ELF-1 (cell line): ENCODE results near the gene F3.
A peak's percentile ranks its signal among the peaks of the same experiment; 100 is the strongest.

ENCODE experiments used
- DNase-seq: peaks from one replicate; pipeline ENCODE4 v3.0.0-alpha.2; 2016; ENCODE audit warnings: low read depth, low spot score

Gene F3

DNA sequence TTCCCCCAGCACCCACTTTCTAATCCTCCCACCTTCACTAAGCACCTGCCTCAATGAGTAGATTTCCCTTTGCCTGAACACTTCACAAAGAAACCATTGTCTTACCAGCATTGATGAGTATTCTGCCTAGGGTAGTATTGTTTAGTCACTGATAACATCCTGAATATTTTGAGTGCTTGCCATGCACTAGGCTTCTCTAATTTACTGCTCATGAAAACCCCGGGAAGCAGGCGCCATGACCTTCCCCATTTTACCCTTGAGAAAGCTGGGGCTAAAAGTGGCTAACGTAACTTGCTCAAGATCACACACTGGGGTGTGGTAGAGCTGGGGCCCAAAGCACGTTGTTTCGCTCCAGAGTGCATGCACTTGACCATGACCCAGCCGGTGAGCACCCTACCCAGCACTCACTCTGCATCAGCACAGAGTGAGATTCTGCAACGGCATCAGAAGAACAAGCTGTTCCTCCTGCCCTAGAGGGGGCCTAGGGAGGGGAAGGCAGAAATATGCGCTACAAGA, 10.6 kb upstream of the F3 start:
- DNase-seq, result no peak

DNA sequence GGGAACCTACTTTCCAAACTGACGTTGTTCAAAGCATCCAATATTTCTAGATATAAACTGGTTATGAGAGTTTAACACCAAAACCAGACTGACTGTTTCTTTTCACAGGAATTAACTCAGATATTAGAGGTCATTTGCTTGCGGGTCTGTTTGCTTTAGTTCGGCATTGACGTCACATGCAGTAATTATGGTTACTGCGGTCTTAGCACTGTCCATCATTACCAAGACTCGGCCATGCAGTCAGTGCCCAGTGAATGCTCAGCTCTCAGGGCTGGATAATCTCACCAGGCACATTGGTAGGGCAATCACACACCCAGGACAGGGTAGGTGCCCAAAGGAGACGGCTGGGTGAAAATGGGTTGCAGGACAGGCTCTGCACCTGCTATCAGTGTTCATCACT, 9.9 kb upstream of the F3 start:
- no peak for DNase-seq

DNA sequence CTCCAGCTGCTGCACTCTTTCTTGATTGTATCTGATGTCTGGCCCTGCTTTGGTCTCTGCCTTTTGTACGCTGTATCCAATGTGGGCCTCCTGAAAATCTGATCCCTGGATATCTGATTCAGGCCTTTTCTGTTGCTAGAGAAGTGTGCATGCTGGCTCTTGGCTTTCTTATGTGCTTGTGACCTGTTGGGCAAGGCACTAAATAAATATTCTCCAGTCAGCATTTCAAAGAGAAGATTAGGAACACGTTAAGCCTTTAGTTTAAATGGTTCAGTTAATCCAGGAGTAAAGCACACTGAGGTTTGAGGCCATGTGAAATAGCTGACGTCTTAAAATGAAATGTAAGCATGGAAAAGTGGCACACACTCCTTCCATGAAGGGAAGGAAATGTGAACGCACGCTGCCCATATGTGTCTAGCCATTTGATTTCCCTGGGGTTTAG, 9.3 kb upstream of the F3 start:
- no peak for DNase-seq

DNA sequence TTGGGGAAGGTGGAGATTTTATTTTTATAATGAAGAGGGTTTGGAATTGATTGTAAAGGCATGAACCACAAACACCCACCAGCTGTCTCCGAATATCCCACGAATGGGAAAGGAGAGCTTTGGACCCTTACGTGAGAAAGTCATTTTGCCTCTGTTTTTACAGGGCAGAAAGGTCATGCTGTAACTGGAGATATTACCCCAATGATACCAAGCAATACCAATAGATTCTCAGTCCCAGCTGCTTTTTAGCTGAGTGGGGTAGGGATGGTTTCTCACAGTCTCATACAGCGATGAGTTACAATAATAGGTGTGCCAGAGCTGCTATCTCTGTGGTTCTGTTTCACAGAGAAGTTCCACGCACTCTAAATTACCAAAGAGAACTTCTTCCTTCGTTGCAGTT, 8.8 kb upstream of the F3 start:
- DNase-seq, result no peak

DNA sequence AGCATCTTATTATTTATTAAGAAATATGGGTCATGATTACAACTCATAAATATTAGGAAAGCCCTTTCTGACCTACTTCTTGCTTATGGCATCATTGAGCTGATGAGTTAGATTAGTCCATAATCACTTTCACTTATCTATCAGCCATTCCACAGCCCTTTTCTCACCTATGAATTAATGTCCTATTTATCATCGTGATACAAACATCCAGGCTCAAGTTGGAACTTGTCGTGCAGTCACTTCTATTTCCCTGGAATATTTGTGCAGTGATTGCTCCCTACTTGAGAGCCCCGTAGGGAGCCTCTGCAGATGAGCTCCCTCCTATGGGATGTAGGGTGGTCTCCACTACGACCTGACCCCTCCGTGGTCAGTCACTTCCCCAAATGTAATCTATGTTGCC, 8.1 kb upstream of the F3 start:
- no peak for DNase-seq

DNA sequence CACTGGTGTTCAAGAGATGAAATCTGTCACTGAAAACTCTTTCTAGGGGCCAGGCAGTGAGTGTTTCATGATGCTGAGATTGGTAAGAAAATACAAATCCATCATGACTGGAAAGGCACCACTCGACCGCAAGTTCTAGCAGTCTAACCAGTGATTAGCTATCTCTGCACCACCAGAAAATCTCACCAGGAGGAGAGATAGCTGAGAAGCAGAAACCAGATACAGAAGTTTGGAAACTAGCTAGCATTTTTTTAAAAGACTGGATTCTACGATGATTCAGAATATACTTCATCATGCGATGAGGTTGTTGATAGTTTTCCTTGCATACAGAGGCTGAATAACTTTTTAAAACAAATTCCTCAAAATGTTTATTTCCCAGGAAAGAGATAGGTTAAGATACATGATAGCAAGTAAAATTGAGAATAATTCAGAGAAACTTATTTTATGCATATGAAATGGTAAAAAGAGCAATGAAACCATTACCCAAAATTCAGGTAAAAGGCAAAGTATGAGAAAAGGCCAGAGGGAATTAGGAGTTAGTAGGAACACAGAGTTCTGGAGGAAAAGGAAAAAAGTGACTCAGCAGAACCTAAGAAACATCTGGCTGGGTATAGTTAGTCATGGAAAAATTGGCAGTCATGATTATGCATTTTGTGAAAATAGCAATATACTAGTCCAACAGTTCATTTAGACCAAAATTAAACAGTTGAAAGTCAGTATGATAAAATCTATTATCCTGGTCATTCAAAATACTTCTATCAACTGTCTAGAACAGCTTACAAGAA, 3.3 kb upstream of the F3 start:
- no peak for DNase-seq

DNA sequence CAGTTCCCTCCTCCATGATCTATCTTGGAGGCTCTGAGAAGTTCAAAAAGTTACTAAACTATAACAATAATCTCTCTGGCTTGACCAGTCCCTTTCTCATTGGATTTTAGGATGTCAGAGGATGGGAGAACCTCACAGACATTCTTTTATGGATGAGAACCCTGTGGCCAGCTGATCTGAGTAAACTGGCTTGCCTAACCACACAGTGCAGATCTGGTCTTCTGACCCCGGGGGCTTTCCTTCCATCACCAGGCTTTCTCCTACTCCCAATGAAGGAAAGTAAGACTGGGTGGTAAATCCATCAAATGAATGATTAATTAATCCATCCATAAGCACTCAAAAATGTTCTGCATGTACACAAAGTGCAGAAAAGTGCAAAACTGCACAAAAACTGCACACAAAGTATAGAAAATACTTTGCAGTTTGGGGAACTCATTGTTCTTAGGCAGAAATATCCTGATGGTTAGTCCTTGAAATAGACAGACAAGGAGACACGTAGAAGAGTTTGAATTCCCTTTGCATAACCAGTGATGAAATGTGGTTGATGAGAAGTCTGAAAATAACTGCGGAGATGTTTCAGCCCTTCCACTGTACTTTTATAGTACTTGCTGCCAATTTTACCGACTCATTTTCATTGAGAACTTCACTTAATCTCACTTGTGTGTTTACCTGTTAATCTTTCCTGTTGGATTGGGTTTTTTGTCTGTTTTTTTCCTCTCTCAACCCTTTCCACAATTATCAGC, 2.5 kb upstream of the F3 start:
- no peak for DNase-seq

DNA sequence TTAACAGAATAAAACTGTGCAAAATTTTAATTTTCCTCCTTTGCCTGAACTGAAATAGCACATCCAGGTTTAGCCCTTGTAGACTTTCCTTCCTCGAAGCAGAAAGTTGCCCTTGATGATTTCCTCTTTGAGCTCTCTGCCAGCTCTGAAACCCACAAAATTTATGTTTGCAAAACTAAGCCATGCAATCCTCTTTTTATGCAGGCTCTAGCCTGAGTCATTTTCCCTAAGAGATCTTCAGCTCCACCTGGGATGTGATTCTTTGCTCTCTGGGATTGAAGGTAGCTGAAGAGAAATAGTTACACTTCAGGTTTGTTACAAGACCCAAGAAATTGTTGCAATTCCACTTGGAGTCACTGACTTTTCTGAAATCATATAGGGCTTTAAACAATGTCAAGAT, 1.4 kb upstream of the F3 start:
- no peak for DNase-seq

DNA sequence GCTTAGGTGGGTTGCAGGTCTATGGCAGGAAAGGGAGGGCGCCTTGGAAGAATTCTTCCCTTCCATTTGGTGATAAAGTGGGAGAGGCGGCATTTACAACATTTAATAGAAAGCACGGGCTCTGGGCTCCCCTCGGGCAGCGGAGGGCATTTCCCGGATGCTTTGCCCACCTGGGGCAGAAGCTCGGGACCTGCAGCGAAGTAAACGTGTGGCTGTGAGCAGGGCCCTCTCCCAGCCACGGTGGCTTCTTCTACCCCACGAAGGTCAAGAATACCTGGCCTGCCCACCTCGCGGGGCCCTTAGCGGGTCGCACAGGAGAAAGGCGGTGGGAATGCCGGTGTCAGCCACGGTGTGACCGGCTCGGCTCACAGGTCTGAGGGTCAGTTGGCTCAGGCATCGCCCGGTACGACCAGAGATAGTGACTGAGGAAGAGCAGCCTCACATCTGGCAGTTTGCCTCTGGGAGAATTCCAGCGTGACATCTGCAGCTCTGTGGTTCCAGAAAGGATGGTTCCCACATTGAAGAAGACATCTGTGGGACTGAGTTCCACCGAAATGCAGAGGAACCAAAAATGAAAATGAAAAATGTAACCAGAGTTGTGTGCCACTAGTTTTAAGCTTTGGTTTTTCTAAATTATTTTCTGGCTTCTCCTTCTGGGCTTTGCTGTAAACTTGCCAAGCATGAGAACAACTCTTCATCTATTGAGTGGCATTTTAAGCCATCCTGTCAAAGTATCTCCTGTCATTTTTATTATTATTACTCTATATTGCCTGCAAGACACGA, 720 bp upstream of the F3 start:
- peak; percentile 63 for DNase-seq

DNA sequence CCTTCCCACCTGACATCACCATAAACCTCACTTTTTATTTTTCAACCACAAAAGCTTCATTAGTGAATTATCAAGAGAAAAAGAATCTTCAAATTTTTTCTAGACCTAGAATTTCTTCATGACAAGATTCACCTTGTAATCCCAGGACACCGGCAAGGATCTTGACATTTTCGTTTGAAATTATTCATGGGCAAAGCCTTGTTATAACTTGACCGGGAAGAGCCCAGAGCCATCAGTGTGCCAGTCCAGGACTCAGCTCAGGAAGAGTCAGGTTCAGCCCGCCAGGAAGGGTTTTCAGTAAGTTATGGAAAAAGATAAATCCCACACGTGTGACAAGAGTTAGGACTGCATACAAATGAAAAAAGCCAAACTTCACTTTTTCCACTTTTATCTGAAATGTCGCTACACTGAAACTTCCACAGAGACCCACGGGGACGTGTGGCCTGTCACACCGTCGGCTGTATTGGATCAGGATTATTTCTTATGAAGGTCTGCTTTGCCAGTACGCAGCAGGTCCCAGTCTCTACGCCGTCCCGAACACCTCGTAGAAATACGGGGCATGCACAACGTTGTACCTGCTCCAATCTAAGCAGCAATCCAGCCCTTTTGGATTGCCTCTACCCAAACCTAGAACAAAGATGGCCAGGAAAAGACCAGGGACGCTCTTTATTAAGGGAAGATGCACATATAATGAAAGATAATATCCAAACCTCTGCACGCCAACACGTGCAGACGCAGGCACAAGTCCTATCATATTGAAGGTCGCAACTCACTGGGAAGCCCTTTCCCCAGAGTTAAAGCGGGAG, 916 bp downstream of the F3 start:
- DNase-seq, result no peak

DNA sequence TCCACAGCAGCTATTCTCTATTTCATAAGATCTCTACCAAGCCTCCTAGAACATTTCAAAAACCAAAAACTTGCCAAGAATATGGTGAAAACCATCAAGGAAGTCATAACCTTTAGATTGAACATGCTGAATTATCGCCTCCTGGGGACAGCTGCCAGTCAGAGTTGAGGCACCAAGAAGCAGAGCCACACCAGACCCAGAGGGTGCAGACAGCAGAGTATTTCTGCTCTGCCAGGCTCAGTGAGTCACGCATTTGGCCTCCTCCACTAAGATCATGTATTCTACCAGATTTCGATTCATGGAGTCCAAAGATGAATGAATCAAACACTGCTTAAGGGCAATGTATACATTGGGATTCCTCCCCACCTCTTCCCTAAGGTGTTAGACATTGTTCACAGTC, 2.1 kb downstream of the F3 start:
- DNase-seq, result no peak

DNA sequence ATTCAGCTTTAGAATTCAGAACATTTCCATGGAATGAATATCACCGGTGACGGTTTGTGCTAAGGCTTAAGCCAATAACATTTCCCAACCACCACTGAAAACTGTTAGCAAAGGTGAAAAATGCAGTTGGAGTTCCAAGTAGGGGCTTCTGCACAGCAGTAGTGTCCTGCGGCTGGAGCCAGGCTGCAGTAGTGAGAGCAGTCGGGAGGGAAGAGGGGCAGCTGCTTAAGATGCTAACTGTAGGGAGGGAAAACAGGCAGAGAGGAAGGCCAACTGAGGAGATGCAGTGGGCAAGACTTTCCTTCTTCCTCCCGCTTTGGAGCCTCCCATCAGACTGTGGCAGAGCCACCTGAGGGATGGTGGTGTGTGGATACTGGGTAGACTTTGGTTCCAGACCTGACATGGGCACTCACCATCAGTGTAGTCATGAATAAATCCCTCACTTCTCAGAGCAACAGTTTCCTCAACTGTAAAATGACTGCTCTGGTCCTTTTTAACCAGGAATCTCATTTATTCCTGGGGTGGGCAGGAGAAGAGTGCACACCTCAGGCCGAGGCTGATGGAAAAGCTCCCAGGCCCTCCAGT, 3.2 kb downstream of the F3 start:
- no peak for DNase-seq

DNA sequence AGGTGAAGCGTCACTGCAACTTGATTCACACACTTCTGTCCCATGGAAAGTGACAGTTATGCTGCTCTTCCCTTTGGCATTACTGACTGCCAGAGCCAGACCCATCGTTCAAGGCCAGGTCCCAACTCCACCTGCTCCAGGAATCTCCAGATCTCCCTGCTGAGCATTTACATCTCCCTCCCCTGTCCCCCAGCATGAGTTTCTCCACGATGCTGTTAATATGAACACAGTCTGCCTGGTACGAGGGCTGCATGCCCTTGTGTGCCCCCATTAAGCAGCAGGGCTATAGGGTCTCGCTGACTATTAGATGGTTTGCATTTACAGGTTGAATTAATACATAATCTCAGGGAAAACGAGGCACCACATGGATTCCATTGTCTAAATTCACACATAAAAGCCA, 4.3 kb downstream of the F3 start:
- no peak for DNase-seq

DNA sequence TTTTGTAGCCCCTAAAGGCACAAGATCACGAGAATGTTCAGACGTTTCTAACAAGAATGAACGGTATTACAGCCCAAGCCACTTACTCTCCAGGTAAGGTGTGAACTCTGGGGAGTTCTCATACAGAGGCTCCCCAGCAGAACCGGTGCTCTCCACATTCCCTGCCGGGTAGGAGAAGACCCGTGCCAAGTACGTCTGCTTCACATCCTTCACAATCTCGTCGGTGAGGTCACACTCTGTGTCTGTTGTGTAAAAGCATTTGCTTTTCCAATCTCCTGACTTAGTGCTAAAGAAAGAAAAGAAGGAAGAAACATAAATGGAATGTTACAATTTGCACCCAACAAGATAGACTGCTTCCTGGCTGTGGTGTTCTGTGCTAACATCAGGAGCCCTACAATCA, 5.7 kb downstream of the F3 start:
- no peak for DNase-seq

DNA sequence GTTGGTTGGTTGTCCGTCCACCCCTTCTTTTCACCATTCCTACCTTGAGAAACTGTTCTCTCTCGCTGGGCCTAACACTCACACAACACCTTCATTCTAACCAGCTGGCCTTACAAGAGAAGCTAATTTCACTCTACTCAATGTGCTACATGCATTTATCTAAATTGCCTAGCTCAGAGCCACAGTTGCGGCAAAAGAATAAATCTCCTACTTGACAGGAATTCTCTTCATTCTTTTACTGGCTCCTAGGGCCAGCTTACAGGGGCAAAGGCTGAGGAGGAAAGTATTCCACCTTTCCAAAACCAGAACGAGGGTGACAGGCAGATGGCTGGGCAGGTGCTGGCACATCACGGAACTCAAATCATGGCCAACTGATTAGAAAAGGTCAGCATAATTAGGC, 6.5 kb downstream of the F3 start:
- no peak for DNase-seq

DNA sequence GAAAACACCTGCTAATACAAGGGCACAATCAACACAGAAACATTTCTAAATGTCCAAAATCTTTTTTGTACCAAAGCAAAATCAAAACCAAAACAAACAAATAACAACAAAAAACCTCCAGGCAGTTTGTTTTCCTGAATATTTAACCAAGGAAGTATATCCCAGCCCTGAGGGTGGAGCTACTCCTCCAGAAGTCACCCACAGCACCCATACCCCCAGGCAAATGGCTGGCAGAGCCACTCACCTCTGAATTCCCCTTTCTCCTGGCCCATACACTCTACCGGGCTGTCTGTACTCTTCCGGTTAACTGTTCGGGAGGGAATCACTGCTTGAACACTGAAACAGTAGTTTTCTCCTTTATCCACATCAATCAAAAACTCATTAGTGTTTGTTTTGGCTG, 9.5 kb downstream of the F3 start:
- peak; percentile 61 for DNase-seq

DNA sequence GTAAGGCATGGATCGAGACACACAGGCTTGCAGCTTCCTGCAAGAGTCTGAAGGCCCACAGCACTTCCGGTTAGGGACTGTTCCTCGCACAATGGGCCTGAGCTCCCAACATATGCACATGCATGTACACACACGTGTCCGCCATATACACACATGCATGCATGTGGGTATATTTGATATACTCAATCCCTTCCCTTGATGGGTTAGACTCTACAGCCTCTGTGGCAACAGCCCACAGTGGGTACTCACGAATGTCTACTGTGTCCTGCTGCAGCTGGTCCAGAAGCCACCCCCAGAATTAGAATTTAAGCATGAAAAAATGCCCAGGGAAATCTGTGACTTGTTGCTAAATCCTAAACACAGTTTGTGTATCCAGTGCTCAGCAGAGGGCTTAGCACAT, 9.9 kb downstream of the F3 start:
- no peak for DNase-seq

DNA sequence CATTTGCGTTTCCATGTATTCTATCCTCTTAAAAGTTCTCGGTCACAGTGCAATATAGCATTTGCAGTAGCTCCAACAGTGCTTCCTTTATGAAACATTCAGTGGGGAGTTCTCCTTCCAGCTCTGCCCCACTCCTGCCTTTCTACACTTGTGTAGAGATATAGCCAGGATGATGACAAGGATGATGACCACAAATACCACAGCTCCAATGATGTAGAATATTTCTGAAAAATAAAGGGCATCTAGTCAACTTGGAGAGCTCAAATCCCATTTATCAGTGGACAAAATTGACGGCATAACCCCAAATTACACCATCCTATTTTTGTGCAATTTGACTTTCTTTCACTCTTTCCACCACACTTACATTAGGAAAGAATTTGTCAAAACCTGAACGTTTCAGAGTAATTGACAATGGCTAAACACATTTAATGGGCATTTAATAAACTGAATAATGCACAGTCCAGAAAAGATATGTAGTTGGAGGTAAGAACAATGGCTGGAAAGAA, 11.1 kb downstream of the F3 start:
- DNase-seq, result no peak

DNA sequence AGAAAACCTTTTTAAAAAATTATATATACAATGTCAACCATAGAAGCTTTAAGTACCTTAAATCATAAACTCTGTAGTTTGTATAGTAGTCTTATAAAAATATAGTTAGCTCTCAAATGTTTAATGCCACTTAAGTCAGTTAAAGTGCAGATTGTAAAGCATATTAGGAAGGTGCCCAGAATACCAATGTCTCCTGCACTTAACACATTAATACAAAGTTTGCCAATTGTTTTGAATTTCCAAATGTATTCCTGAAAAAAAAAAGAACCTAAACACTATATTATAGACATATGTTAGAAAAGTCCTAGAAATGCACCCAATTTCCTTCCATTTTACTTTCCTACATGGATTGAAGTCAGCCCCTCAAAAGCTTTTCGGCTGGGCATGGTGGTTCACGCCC, 12.1 kb downstream of the F3 start:
- DNase-seq, result no peak

DNA sequence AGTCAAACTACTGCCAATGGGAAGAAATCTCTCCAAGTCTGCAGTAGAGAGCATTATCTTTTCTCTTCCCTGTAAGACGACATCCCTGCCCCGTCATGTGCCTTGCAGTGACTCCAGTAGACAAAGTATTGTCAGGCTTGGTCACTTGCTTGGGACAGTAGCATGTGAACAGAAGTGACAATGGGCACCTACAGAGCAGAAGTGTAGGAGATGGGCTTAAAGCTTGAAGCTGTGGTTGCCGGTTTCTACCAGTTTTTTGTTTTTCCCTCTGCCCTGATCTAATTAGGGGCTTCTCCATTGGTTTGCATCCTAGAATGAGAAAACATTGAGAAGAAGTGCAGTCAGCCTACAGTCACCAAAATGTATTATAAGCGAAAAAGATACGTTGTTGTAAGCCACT, 12.7 kb downstream of the F3 start:
- no peak for DNase-seq

DNA sequence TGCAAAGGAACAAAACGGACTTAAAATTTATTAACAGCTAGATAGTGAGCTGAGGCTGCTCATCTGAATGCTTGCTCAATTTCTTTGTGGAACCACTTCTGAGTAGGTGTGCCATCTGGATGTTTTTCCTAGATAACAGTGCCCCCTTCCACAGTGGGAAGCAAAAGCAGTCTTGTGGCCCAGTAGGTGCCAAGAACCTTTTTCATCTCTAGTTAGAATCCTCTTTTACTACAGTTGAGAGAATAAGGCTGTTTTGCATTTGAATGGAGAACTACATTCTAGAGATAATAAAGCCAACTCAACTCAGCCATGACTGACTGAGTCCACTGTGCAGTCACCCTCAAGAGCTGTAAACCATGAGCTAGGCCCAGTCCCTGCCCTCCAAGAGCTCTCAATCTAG, 13.3 kb downstream of the F3 start:
- DNase-seq, result no peak
